ENCODE data around the gene CPEB3.

DNA sequence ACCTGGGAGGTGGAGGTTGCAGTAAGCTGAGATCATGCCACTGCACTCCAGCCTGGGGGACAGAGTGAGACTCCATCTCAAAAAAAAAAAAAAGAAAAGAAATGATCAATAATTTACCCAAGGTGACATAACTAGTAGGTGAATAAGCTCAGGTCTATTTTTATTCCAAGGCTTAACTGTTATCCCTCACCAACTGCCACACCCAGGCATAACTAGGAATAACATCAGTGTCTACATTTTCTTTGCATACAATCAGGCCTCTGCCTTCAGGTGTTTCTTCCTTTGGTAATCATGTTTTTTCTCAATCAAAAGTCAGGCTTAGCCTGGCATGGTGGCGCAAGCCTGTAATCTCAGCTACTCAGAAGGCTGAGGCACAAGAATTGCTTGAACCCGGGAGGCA lies 26.6 kb downstream of the CPEB3 start:
- no peak for TF ChIP-seq EZH2 (IDR thresholded peaks at IDR 0.05)
- TF ChIP-seq POLR2AphosphoS5 (IDR thresholded peaks at IDR 0.05; ENCODE audit: borderline replicate concordance, low read depth, low read length) = no peak
- no peak for TF ChIP-seq FOXP2 (optimal IDR thresholded peaks at IDR 0.05; ENCODE audit: control extremely low read depth, extremely low read length, insufficient read depth)
